Endothelial cell (in vitro differentiated cells): ENCODE data around the gene DAAM2. TPM values are rescaled to one million over a fixed set of nuclear protein-coding genes. Genes with fewer than 3 reads are reported as not detected.

Experiments
- DNase-seq: peaks from one replicate; pipeline ENCODE4 v3.0.0; 2021; ENCODE audit warnings: low spot score
- H3K27ac Mint-ChIP-seq: one replicate; pipeline ENCODE4 v1.8.0; 2021; ENCODE audit warnings: mixed read lengths, inconsistent platforms; ENCODE audit not compliant: unreplicated experiment
- H3K27me3 Mint-ChIP-seq: one replicate; pipeline ENCODE4 v1.8.0; 2021; ENCODE audit warnings: mild to moderate bottlenecking, moderate library complexity, mixed read lengths, inconsistent platforms; ENCODE audit not compliant: unreplicated experiment
- H3K36me3 Mint-ChIP-seq: one replicate; pipeline ENCODE4 v1.8.0; 2021; ENCODE audit warnings: mild to moderate bottlenecking, low read depth, mixed read lengths, inconsistent platforms; ENCODE audit not compliant: unreplicated experiment
- H3K4me1 Mint-ChIP-seq: one replicate; pipeline ENCODE4 v1.8.0; 2021; ENCODE audit warnings: mild to moderate bottlenecking, mixed read lengths, inconsistent platforms; ENCODE audit not compliant: unreplicated experiment
- H3K4me3 Mint-ChIP-seq: one replicate; pipeline ENCODE4 v1.8.0; 2021; ENCODE audit warnings: mild to moderate bottlenecking, mixed read lengths, inconsistent platforms; ENCODE audit not compliant: unreplicated experiment
- H3K9me3 Mint-ChIP-seq: one replicate; pipeline ENCODE4 v1.8.0; 2021; ENCODE audit warnings: mixed read lengths, inconsistent platforms; ENCODE audit not compliant: unreplicated experiment
- total RNA-seq: library from RNA; stranded (reverse); fragmentation: NEBNext Ultra II Directional; extraction: Animal tissue kit (Norgen Biotek cat#: 25700); gene quantifications from one replicate; pipeline ENCODE4 v1.2.1, GENCODE V29; 2021; ENCODE audit not compliant: unreplicated experiment
- TF ChIP-seq, protein P1 (sequence below): fragments of 200-600 bp; sonication (generic); IDR thresholded peaks from one replicate; pipeline ENCODE4 v1.5.0; 2021; ENCODE audit warnings: antibody characterized with exemption; ENCODE audit not compliant: unreplicated experiment

The DAAM2 gene
- total RNA-seq, 1 donor from 2014 or later = 3.0 TPM

DNA sequence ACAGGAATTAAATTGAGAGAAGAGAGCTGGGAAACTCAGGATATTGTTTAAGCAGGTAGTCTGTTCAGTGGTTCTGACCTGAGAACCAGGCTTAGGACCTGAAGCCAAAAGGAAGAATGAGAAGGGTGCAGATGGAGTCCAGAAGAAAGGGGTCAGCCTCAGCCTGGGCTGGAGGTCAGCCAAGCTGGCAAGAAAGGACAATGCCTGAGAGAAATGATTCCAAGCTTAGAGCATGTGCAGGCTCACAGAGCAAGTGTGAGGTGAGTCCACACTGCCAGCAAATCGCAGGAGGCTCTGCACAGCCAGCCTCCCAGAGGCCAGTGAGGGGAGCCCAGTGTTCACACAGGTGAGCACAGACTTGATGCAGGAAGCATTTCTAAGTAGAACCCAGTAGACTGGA is 47.3 kb downstream of the DAAM2 start:
- H3K36me3 Mint-ChIP-seq = no peaks in the 10 kb centered on the region
- DNase-seq = no peak
- no peak overlapping the region for H3K4me3 Mint-ChIP-seq
- H3K27ac Mint-ChIP-seq = no peak overlapping the region
- peaks cover 14% of the 10 kb centered on the region for H3K4me1 Mint-ChIP-seq
- peaks cover 20% of the 10 kb centered on the region for H3K27me3 Mint-ChIP-seq
- H3K9me3 Mint-ChIP-seq = no peaks in the 10 kb centered on the region
- TF ChIP-seq, protein P1, sequence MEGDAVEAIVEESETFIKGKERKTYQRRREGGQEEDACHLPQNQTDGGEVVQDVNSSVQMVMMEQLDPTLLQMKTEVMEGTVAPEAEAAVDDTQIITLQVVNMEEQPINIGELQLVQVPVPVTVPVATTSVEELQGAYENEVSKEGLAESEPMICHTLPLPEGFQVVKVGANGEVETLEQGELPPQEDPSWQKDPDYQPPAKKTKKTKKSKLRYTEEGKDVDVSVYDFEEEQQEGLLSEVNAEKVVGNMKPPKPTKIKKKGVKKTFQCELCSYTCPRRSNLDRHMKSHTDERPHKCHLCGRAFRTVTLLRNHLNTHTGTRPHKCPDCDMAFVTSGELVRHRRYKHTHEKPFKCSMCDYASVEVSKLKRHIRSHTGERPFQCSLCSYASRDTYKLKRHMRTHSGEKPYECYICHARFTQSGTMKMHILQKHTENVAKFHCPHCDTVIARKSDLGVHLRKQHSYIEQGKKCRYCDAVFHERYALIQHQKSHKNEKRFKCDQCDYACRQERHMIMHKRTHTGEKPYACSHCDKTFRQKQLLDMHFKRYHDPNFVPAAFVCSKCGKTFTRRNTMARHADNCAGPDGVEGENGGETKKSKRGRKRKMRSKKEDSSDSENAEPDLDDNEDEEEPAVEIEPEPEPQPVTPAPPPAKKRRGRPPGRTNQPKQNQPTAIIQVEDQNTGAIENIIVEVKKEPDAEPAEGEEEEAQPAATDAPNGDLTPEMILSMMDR = no peak

DNA sequence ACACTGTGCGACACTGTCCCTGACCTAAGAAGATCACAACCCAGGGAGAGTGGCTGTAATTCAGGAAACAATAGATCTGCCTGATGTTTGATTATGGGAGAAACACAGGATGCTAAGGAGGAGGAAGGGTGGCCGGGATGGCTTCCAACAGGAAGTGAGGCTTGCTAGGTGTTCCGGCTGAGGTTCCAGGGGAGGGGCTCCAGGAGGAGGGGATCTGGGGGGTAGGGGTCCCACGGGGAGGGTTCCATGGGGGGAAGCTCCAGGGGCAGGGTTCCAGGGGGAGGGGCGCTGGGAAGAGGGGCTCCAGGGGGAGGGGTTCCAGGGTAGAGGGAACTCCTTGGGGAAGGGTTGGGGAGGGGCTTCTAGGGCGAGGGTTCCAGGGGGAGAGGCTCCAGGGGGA is 48.6 kb downstream of the DAAM2 start:
- DNase-seq = no peak
- Mint-ChIP-seq H3K27me3 (peaks cover 13% of the 10 kb centered on the region), H3K4me1 (peaks cover 11% of the 10 kb centered on the region), H3K27ac (no peak overlapping the region), H3K36me3 (no peaks in the 10 kb centered on the region), H3K9me3 (no peaks in the 10 kb centered on the region), H3K4me3 (no peak overlapping the region)
- TF ChIP-seq, protein P1 = no peak

DNA sequence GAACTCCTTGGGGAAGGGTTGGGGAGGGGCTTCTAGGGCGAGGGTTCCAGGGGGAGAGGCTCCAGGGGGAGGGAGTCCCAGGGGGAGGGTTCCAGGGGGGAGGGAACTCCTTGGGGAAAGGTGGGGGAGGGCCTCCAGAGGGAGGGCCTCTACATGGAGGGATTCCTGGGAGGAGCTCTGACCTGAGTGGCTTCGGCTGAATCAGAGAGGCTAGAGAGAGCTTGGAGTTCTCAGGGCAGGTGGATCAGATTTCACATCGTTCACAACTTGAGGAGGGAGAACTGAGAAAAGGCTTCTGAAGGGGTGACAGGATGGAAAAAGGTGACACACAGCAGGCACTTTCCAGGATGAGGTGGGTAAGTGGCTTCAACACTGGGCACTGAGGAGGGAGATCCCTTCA is 49.1 kb downstream of the DAAM2 start:
- no peaks in the 10 kb centered on the region for H3K9me3 Mint-ChIP-seq
- no peak for DNase-seq
- H3K27ac Mint-ChIP-seq = no peak overlapping the region
- H3K36me3 Mint-ChIP-seq = no peaks in the 10 kb centered on the region
- H3K4me3 Mint-ChIP-seq = no peak overlapping the region
- peaks cover 13% of the 10 kb centered on the region for H3K27me3 Mint-ChIP-seq
- H3K4me1 Mint-ChIP-seq = peaks cover 11% of the 10 kb centered on the region
- TF ChIP-seq, protein P1 = no peak

DNA sequence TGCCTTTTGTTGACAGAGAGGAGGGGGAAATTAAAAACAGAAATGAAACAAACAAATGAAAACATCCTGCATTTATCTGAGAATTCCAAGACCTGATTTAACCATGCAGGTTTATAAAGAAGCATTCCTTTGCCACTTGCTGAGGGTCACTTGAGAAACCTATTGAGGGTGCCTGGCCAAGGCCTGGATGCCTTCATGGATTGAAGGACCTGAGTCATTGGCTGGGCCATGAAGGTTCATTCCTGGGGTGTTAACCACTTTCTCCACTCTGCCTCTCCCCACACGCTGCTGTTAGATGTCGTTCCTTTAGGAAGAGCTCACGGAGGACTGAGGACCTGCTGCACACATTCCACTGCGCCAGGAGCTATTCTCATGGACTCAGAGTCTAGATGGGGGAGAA is 49.7 kb downstream of the DAAM2 start:
- no peak for DNase-seq
- TF ChIP-seq, protein P1 = no peak
- Mint-ChIP-seq H3K4me3 (no peak overlapping the region), H3K27me3 (peaks cover 13% of the 10 kb centered on the region), H3K36me3 (no peaks in the 10 kb centered on the region), H3K4me1 (peaks cover 11% of the 10 kb centered on the region), H3K9me3 (no peaks in the 10 kb centered on the region), H3K27ac (no peak overlapping the region)

DNA sequence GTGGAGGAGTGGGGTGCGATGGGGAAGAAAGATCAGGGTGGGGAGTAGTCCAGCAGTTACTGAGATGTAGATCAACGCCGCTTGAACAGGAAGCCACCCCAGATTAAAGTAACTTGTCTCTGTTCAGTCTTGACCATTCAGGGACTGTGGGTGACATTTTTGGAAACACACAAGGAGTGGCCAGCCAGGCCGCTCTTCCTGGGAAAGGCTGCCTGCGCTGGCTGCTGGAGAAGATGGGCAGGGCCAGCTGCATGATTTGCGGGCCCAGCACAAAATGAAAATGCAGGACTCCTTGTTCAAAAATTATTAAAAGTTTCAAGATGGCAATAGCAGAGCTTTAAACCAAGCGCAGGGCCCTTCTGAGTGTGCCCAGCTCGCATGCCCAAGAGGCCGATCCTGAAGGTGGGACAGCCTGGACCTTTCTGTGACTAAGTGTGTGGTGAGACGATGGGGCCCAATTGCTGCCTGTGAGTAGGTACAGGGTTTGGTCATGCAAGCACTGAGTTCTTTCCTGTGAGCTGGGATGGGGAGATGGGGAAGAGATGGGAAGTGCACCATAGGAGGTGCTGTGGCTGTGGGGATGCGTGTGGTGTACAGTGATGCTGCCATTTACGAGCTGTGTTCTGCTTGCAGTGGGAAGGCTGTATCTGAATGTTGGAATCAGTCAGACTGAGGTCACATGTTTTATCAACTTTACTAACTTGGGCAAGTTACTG is 51.3 kb downstream of the DAAM2 start:
- Mint-ChIP-seq H3K4me3 (no peak overlapping the region), H3K4me1 (peaks cover 11% of the 10 kb centered on the region), H3K27ac (no peak overlapping the region), H3K27me3 (peaks cover 15% of the 10 kb centered on the region), H3K9me3 (no peaks in the 10 kb centered on the region), H3K36me3 (no peaks in the 10 kb centered on the region)
- TF ChIP-seq, protein P1 = no peak
- no peak for DNase-seq
